Adipocyte (in vitro differentiated cells): Measurements from ENCODE around the gene STK32B.

Experiments
- DNase-seq: peaks from one replicate; pipeline ENCODE4 v3.0.0-alpha.2; 2015; ENCODE audit warnings: low read depth
- H3K27me3 ChIP-seq: replicated peaks from 2 replicates; pipeline ENCODE4 v1.7.0; 2013; ENCODE audit warnings: mild to moderate bottlenecking, low read length, moderate library complexity; ENCODE audit not compliant: control insufficient read depth, insufficient read depth
- H3K36me3 ChIP-seq: 2 replicates; pipeline ENCODE4 v1.7.0; 2013; ENCODE audit warnings: low read length, mild to moderate bottlenecking, moderate library complexity; ENCODE audit not compliant: control insufficient read depth, insufficient read depth, severe bottlenecking
- H3K4me1 ChIP-seq: 2 replicates; pipeline ENCODE4 v1.7.0; 2013; ENCODE audit warnings: mild to moderate bottlenecking, low read length, moderate library complexity; ENCODE audit not compliant: control insufficient read depth, insufficient read depth
- H3K4me3 ChIP-seq: 2 replicates; pipeline ENCODE4 v1.7.0; 2013; ENCODE audit warnings: mild to moderate bottlenecking, low read length, moderate library complexity
- H3K9ac ChIP-seq: 2 replicates; pipeline ENCODE4 v1.7.0; 2013; ENCODE audit warnings: mild to moderate bottlenecking, low read length, moderate library complexity
- H3K9me3 ChIP-seq: 2 replicates; pipeline ENCODE4 v1.7.0; 2013; ENCODE audit warnings: mild to moderate bottlenecking, low read length, moderate library complexity; ENCODE audit not compliant: control insufficient read depth

STK32B gene

DNA sequence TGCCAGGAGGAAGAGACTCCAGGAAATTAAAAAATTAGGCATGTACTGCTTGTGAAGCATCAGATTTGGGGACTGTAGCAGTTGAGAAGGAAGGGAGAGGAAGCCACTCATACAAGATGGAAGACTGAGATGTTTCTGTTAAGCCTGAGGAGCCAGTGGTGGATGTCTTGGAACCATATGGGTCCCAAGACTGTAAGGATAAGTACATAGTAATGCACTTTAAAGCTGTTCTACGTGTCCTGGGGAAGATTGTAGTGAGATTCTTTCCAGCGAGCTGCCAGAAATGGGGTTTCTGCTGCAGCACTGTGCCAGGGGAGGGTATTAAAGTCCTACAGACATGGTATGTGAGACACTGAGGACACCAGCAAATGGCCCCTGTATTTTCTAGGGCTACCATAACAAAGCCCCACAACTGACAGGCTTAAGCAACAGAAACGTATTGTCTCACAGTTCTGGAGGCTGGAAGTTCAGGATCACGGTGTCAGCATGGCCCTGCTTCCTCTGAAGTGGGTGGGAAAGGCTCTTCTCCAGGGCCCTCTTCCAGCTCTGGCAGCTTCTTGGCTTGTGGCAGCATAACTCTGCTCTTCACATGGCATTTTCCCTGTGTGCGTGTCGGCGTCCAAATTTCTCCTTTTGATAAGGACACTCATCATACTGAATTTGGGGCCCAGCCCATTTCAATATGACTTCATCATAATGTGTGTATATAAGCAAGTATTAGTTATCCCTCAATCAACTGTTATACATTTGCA, 352.6 kb downstream of the STK32B start:
- no peaks in the 10 kb centered on the region for H3K36me3 ChIP-seq
- no peak overlapping the region for H3K4me3 ChIP-seq
- no peak for DNase-seq
- no peaks in the 10 kb centered on the region for H3K4me1 ChIP-seq
- no peak overlapping the region for H3K9ac ChIP-seq
- no peaks in the 10 kb centered on the region for H3K27me3 ChIP-seq
- H3K9me3 ChIP-seq: peaks cover 7% of the 10 kb centered on the region

DNA sequence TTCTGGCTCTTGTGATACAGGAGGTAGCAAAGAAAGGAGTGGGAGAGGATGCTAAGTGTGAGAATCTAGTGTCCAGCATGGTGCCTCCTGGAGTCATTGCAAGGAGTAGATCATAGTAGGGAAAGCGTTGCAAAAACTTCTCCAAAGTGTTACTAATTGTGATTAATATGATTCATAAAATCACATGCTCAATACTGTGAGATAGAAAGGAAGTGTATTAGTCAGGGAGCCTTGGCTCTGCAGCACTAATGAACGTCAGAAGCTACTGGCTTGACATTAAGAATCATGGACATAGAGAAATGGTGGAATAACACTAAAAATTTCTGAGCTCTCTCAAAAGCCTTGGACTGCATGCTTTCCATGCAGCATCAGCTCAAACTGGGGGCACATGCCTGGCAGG, 358.0 kb downstream of the STK32B start:
- DNase-seq: no peak
- H3K9me3 ChIP-seq: no peaks in the 10 kb centered on the region
- H3K9ac ChIP-seq: no peak overlapping the region
- no peaks in the 10 kb centered on the region for H3K27me3 ChIP-seq
- H3K4me3 ChIP-seq: no peak overlapping the region
- H3K4me1 ChIP-seq: no peaks in the 10 kb centered on the region
- H3K36me3 ChIP-seq: no peaks in the 10 kb centered on the region

DNA sequence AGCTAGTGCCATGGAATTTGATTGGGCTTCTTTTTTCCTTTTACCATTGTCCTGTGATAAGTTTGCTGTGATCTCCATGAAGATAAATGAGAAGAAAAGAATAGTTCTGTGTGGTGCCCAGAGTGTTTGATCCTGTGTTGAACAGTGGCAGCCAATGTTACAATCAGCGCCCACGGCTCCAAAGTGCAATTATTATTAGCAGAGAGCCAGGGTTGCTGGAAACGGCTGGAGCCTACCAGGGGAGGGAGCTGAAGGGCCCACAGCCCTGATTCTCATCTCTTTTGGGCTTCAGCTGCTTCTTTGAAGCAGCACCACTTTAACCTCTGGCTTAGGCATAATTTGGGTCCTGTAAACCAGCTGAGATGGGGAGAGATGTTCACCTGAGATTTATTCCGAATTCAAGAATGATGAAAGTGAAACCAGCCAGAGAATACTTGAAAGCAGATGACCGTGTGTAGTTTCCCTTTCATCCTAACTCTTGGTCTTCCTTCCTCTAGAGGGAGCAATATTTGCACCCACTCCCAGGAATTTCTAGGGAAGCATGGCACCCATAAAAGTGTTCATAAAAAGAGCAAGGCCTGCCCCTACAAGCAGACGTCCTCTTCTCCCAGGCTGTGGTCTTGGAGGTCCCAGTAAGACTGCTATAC, 358.8 kb downstream of the STK32B start:
- Histone ChIP-seq H3K9ac (no peak overlapping the region), H3K27me3 (no peaks in the 10 kb centered on the region), H3K36me3 (no peaks in the 10 kb centered on the region), H3K9me3 (no peaks in the 10 kb centered on the region), H3K4me1 (no peaks in the 10 kb centered on the region), H3K4me3 (no peak overlapping the region)
- DNase-seq: no peak

DNA sequence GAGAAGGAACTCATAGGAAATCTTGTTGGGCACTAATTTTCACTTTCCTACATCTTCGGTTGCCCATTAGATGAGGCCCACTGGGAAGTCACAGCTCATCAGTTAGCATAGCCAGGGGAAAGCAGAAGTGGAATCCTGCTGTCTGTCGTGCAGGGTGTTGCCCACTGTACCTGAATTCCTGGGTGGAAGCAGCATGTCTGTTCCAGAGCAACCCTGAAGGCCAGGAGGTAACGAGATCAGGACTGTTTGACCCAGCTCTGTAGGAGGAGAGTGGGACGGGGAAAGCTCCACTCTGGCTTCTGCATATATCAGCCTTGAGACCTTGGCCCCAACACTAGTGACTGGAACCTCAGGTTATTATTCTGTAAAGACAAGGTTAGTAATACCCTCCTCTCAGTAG, 361.0 kb downstream of the STK32B start:
- Histone ChIP-seq H3K4me3 (no peak overlapping the region), H3K9ac (no peak overlapping the region), H3K9me3 (peaks cover 13% of the 10 kb centered on the region), H3K36me3 (peaks cover 3% of the 10 kb centered on the region), H3K4me1 (no peaks in the 10 kb centered on the region), H3K27me3 (no peaks in the 10 kb centered on the region)
- DNase-seq: no peak

DNA sequence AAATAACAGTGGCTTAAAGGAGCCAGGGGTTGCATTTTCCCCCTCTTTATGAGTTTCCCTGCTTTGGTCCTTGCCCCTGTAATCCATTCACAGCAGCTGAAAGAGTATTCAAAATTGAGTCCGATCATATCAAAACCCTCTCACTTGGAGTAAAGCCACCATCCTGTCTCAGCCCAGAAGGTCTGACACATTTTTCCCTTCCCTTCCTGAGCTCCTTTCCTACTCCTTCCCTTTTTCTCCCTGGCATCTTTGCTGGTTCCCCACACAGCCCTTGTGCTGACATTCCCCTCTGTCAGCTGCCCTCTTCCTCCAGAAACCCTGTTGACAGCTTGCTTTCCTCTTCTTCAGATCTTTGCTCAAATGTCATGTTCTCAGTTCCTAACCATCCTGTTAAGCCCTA, 361.5 kb downstream of the STK32B start:
- no peak overlapping the region for H3K4me3 ChIP-seq
- no peak overlapping the region for H3K9ac ChIP-seq
- H3K36me3 ChIP-seq: peaks cover 3% of the 10 kb centered on the region
- H3K4me1 ChIP-seq: no peaks in the 10 kb centered on the region
- H3K27me3 ChIP-seq: no peaks in the 10 kb centered on the region
- DNase-seq: no peak
- peaks cover 18% of the 10 kb centered on the region for H3K9me3 ChIP-seq

DNA sequence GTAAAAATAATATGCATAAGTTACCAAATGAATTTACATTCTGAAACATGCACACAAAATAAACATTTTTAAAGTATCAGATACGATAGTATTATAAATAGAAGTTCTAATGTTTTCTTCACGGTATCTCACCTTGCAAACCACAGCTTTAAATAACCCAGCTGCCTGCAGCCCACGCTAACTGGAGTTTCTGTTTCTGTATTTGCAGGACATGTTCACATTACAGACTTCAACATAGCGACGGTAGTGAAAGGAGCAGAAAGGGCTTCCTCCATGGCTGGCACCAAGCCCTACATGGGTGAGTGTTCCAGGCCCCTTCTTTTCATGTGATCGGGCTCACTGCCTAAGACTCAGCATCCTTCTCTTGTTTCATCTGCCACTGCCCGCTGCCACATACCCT, 365.4 kb downstream of the STK32B start:
- DNase-seq: no peak
- H3K9ac ChIP-seq: no peak overlapping the region
- no peaks in the 10 kb centered on the region for H3K4me1 ChIP-seq
- H3K9me3 ChIP-seq: peaks cover 22% of the 10 kb centered on the region
- H3K27me3 ChIP-seq: no peaks in the 10 kb centered on the region
- no peak overlapping the region for H3K4me3 ChIP-seq
- H3K36me3 ChIP-seq: peaks cover 3% of the 10 kb centered on the region

DNA sequence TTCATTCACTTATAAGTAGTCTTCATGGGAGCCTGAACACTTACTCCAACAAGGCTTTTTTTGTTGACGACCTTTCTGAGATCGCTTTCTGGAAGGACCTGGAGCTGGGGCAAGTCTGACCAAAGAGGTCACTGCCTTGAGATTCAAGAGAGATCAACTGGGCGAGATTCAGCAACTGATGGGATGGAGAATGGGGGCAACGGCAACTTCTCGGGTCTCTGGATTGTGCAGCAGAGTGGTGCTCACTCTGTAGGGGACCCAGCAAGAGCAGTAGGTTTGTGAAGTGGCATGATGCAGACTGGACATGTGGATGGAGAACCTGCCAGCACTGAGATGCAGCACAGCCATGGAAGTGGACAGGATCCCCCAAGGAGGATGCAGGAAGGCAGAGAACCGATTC, 369.0 kb downstream of the STK32B start:
- no peak for DNase-seq
- Histone ChIP-seq H3K36me3 (peaks cover 3% of the 10 kb centered on the region), H3K4me1 (no peaks in the 10 kb centered on the region), H3K9ac (no peak overlapping the region), H3K4me3 (no peak overlapping the region), H3K27me3 (no peaks in the 10 kb centered on the region), H3K9me3 (peaks cover 22% of the 10 kb centered on the region)

DNA sequence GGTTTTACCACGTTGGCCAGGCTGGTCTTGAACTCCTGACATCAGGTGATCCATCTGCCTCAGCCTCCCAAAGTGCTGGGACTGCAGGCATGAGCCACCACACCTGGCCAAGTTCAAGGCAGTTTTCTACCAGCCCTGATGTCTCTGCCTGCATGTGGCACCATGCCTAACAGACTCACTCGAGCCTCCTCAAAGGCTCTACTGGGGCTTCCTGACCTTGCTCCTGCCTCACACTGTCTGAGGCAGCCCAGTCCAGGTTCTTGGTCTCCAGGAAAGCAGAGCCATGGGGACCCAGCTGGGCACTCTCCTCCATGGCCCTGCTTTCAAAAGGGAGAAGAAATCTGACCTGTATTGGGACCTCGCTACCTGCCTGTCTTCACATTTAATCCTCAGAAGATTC, 370.1 kb downstream of the STK32B start:
- Histone ChIP-seq H3K9ac (no peak overlapping the region), H3K4me1 (no peaks in the 10 kb centered on the region), H3K36me3 (peaks cover 3% of the 10 kb centered on the region), H3K27me3 (no peaks in the 10 kb centered on the region), H3K4me3 (no peak overlapping the region), H3K9me3 (peaks cover 17% of the 10 kb centered on the region)
- DNase-seq: no peak

DNA sequence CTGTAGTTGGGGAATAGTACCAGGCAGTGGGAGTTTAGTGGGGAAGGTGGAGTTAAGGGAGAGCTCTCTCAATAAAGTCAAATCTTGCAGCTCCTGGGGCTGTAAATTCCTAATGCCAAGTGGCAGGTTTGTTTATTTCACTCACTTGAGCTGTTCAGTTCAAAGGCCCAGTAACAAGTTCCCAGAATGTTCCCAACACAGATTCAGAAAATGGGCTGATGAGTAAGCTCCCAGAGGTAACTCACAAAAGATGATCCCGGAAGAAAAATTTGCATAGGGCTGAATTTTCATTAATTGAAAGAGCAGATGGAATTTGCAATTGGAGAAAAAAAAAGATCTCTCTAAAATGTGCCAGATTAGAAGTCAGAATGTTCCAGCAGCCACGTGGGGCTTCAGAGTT, 370.9 kb downstream of the STK32B start:
- Histone ChIP-seq H3K4me1 (no peaks in the 10 kb centered on the region), H3K27me3 (no peaks in the 10 kb centered on the region)

DNA sequence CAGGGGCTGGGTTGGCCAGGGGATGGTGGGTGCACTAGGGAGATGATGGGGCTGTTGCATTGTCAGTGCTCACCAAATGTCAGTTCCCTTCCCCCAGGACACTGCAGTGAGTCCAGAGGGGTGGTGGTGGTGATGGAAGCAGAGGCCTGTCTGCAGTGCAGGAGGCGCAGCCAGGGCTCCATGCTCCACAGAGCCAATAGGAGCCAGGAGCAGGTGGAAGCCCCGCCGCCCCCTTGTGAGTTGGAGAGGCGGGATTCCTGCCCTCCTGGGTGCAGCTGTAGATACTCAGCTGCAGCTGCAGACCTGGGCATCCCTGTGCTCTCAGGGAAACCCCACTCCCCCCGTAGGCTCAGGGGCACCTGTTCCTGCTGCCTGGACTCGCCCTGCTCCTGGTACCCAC, 372.4 kb downstream of the STK32B start:
- Histone ChIP-seq H3K4me3 (no peak overlapping the region), H3K36me3 (no peaks in the 10 kb centered on the region), H3K27me3 (no peaks in the 10 kb centered on the region), H3K9me3 (no peaks in the 10 kb centered on the region), H3K4me1 (no peaks in the 10 kb centered on the region), H3K9ac (no peak overlapping the region)
- DNase-seq: no peak

More for the DNA sequence above, 370.9 kb downstream of the STK32B start:
- H3K36me3 ChIP-seq: no peaks in the 10 kb centered on the region
- DNase-seq: no peak
- no peak overlapping the region for H3K4me3 ChIP-seq
- H3K9me3 ChIP-seq: peaks cover 9% of the 10 kb centered on the region
- H3K9ac ChIP-seq: no peak overlapping the region

DNA sequence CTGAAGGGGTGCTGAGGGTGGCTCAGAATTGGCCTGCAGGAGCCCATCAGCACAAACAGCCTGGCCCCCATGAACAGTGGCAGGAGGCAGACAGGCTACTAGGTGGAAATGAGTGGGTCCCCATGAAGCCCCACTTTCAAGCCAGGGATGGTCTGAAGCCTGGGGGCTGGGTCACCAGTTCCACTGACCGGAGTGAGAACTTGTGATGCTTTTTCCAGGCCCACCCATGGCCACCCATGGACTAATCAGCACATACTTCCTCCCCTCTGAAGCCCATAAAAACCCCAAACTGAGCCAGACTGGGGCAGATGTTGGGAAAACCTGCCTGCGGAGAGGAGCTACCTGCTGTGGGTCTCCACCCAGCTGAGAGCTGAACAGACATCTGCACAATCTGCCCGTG, 372.9 kb downstream of the STK32B start:
- Histone ChIP-seq H3K27me3 (no peaks in the 10 kb centered on the region), H3K9me3 (peaks cover 3% of the 10 kb centered on the region), H3K9ac (no peak overlapping the region), H3K36me3 (no peaks in the 10 kb centered on the region), H3K4me3 (no peak overlapping the region), H3K4me1 (no peaks in the 10 kb centered on the region)
- no peak for DNase-seq
